Duodenal mucosa (tissue), 2 donors: ENCODE data around the gene FOXJ3.
A peak's percentile ranks its signal among the peaks of the same experiment; 100 is the strongest.

Source experiments
- H3K27ac ChIP-seq: one replicate; pipeline ENCODE4 v1.7.0; 2013; ENCODE audit warnings: low read depth, low read length
- H3K27me3 ChIP-seq, 2 donors: one replicate each; pipeline ENCODE4 v1.7.0; 2013; ENCODE audit warnings: low read length in 2 of 2, control low read depth in 1 of 2; ENCODE audit not compliant: insufficient read depth in 2 of 2, control insufficient read depth in 1 of 2
- H3K36me3 ChIP-seq, 2 donors: one replicate each; pipeline ENCODE4 v1.7.0; 2013; ENCODE audit warnings: low read length in 2 of 2, control low read depth in 1 of 2; ENCODE audit not compliant: insufficient read depth in 2 of 2, control insufficient read depth in 1 of 2
- H3K4me1 ChIP-seq, 2 donors: one replicate each; pipeline ENCODE4 v1.7.0; 2013; ENCODE audit warnings: low read length in 2 of 2, control low read depth in 1 of 2; ENCODE audit not compliant: insufficient read depth in 2 of 2, control insufficient read depth in 1 of 2
- H3K4me3 ChIP-seq, 2 donors: one replicate each; pipeline ENCODE4 v1.7.0; 2013; ENCODE audit warnings: low read length in 2 of 2, low read depth in 1 of 2
- H3K9ac ChIP-seq, 2 donors: one replicate each; pipeline ENCODE4 v1.7.0; 2013; ENCODE audit warnings: low read length in 2 of 2, low read depth in 1 of 2
- H3K9me3 ChIP-seq, 2 donors: one replicate each; pipeline ENCODE4 v1.7.0; 2013; ENCODE audit warnings: low read length in 2 of 2, control low read depth in 1 of 2; ENCODE audit not compliant: control insufficient read depth in 1 of 2

FOXJ3 gene

DNA sequence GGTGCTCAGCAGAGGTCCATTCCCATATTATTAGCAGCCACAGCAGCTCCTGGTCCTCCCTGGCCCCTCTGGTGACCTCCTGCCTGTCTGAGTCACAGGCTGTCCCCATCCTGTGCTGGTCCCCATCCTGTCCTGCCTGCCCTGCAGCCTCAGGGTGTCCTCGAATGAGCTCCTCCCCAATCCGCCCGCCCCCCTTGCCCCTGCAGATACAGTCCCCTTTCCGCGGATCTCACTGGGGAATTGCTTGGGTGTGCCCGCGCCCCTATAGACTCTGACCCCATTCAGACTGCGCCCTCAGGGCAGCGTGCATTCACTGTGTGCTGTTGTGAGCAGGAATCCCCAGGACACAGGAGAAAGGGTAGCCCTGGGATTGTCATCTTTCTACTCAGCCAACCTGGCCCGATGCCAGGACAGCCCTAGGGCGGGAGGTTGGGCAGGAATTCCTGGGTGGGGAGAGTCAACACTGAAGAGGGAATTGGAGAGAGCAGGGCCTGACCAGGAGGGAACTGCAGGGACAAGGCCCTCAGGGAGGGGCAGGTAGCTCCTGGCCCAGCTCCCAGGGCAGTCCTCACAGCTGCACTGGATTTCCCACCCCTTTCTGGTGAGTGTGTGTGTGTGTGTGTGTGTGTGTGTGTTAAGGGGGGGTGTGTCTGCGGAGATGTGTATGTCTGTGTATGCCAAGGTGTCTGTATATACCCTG, 169.4 kb downstream of the FOXJ3 start:
- Histone ChIP-seq H3K4me3 (peak overlapping the region in 1 of 2 donors; percentile 23), H3K27me3 (no peaks in the 10 kb centered on the region), H3K4me1 (peaks cover 41 to 42% of the 10 kb centered on the region in 2 donors), H3K9me3 (peaks cover 0 to 2% of the 10 kb centered on the region in 2 donors), H3K9ac (peak overlapping the region in 1 of 2 donors; percentile 13), H3K36me3 (no peaks in the 10 kb centered on the region), H3K27ac (peak overlapping the region; percentile 22)

DNA sequence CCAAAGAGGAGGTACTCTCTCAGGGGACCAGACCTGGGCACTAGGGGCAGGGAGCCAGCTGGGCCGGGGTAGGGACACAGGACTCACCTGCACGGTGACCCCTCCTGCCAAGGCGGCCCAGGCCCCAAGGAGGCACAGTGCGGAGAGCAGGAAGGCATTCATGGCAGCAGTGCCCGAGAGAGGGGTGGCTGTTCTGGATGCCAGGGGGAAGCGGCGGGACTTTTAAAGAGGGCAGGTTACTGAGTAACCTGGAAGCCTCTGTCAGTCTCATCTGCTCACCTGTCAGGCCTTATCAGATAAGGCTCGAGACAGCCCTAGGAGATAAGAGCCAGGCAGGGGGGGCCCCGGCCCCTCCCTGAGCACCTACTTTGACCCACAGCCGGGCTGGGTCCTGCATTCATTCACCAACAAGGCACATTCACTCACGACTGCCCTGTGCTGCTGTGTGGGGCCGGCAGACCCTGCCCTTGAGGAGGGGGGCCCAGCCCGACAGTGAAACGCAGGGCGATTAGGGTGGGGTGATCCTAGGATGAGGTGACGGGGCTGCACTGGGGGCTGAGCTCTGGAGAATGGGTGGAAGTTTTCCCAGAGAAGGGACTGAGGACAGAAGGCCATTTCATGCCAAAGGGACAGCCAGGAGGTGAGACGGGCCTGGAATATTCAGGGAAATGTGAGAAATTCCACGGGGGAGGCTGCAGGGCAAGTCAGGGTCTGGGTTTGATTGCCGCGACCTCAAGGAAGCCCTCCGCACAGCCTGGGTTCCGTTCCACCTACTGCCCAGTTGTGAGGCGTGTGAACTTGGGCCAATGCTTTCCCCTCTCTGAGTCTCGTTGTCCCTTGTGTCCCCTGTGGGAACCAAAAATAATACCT, 170.2 kb downstream of the FOXJ3 start, which contains the start of gene GUCA2A:
Gene GUCA2A, minus strand, starts transcription at position 195 of the 870 bp plus-strand sequence. Its CDS starts 33 bp downstream, at position 162.
- Histone ChIP-seq H3K4me3 (no peak within 1 kb of the TSS), H3K9ac (peak within 1 kb of the TSS in 1 of 2 donors; percentile 38), H3K9me3 (peaks cover 0 to 5% of the 10 kb centered on the region in 2 donors), H3K27ac (peak within 1 kb of the TSS; percentile 22), H3K4me1 (peaks cover 36 to 40% of the 10 kb centered on the region in 2 donors), H3K36me3 (no peaks in the 10 kb centered on the region), H3K27me3 (no peaks in the 10 kb centered on the region)

DNA sequence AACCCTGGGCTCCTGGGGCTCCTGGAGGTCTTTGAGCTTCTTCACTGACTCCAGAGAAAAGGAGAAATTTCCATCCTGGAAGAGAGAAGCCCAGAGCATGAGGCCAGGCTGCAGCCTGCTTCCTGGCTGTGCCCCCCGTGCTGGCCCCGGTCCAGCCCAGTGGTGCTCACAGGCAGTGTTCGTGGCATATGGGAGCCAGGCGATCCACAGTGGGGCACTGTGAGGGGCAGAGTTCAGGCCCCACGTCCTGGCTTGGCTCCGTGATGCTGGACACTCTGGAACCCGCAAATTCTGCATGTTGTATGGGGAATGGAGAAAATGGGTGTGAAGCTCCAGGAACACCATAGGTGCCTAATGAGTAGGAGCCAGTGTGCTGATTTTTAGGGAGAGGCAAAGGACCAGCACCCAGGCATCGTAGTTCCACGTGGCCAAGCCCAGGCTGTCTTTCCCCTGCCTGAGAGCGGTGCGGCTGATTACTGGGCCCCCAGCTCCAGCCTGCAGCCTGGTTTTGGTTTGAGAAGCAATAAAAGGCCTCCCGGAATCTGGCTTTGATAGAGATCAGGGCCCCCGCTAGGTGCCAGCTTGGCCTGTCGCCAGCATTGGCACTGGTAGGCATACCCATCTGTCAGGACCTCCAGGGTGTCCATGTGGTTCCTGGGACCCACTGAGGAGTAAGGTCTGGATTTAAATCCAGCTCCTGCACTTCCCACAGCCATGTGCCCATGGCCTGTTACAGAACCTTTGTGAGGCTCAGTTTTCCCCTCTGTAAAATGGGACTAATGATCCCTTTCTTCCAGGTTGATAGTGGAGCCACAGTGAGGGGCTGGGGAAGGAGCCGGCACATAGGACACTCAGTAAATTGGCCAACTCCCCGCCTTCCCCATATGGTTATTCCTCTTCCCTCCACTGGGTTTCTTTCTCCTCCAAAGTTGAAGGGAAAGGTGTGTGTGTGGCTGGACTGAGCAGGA, 171.2 kb downstream of the FOXJ3 start:
- Histone ChIP-seq H3K4me1 (peaks cover 36 to 40% of the 10 kb centered on the region in 2 donors), H3K9me3 (peaks cover 0 to 5% of the 10 kb centered on the region in 2 donors), H3K36me3 (no peaks in the 10 kb centered on the region), H3K4me3 (no peak overlapping the region), H3K27me3 (no peaks in the 10 kb centered on the region), H3K27ac (no peak overlapping the region), H3K9ac (no peak overlapping the region)

DNA sequence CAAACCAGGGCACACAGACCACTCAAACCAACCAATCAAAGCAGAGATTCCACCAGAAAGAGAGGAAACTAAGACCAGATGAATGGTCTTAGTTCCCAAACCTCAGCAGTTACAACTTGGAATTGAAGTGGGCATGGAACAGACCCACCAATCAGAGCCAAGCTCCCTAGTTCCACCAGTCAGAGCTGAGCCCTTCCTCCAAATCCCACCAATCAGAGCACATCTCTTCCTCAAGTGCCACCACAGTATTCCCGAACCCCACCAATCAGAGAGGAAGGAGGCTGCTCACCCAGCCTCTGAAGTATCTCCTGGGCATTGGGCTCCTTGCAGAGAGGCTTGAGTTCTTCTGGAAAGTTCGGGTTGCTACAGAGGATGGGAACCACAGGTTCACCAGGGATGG, 171.9 kb downstream of the FOXJ3 start:
- H3K36me3 ChIP-seq, result no peaks in the 10 kb centered on the region
- peaks cover 33 to 40% of the 10 kb centered on the region in 2 donors for H3K4me1 ChIP-seq
- no peak overlapping the region for H3K4me3 ChIP-seq
- H3K9ac ChIP-seq, result no peak overlapping the region
- H3K27me3 ChIP-seq, result no peaks in the 10 kb centered on the region
- H3K27ac ChIP-seq, result no peak overlapping the region
- H3K9me3 ChIP-seq, result peaks cover 0 to 5% of the 10 kb centered on the region in 2 donors

DNA sequence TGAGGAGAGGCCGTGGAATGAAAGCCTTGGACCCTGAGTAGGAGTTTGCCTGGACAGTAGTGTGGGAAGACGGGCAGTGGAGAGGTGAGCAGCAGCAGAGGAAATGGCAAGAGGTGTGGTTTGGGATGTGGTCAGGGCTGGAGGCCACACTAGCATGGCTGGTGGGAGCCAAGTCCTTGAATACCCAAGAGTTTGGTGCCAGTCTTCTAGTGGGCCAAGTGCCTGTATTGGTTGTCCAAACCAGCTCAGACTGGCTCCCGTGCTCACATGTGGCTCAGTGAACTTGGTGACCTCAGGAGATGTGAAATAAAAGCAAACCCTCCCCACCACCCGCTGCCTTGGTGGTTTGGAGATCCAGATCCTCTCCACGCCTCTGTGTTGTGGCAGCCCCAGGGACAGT, 172.9 kb downstream of the FOXJ3 start:
- Histone ChIP-seq H3K27me3 (no peaks in the 10 kb centered on the region), H3K27ac (no peak overlapping the region), H3K9me3 (peaks cover 0 to 5% of the 10 kb centered on the region in 2 donors), H3K9ac (no peak overlapping the region), H3K36me3 (no peaks in the 10 kb centered on the region), H3K4me1 (peaks cover 24 to 32% of the 10 kb centered on the region in 2 donors), H3K4me3 (no peak overlapping the region)

DNA sequence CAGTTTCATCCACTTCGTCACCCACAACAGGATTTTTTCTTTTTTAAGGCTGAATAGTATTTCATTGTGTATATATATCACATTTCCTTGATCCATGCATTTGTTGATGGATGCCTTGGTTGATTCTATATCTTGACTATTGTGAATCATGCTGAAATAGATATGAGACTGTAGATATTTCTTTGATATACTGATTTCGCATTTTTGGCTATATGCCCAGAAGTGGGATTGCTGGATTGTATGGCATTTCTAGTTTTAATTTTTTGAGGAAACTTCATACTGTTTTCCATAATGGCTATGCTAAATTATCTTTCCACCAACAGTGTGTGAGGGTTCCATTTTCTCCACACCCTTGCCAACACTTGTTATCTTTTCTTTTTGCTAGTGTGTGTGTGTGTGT, 176.8 kb downstream of the FOXJ3 start:
- no peak overlapping the region for H3K4me3 ChIP-seq
- H3K27ac ChIP-seq, result no peak overlapping the region
- H3K9ac ChIP-seq, result no peak overlapping the region
- no peaks in the 10 kb centered on the region for H3K36me3 ChIP-seq
- H3K9me3 ChIP-seq, result peaks cover 0 to 5% of the 10 kb centered on the region in 2 donors
- no peaks in the 10 kb centered on the region for H3K27me3 ChIP-seq
- H3K4me1 ChIP-seq, result peaks cover 12 to 19% of the 10 kb centered on the region in 2 donors

DNA sequence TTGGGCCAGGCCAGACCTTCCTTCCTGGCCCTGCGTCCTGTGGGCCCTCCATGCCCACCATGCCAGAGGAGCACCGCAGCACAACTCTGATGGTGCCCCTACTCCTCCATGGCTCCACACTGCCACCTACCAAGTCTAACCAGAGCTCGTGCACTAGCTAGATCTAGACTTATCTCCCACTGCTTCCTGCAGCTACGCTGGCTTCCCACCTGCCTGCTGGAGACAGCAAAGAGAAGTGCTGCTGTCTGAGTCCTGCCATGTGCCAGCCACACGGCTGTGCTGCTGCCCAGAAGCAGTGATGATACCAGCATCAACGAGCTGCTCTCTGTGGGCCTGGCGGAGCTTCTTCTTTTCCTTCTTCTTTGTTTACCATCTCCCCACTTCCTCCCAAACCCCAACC, 177.4 kb downstream of the FOXJ3 start:
- no peak overlapping the region for H3K4me3 ChIP-seq
- no peak overlapping the region for H3K9ac ChIP-seq
- H3K9me3 ChIP-seq, result peaks cover 0 to 5% of the 10 kb centered on the region in 2 donors
- no peaks in the 10 kb centered on the region for H3K36me3 ChIP-seq
- H3K27me3 ChIP-seq, result no peaks in the 10 kb centered on the region
- H3K27ac ChIP-seq, result no peak overlapping the region
- H3K4me1 ChIP-seq, result peaks cover 17 to 23% of the 10 kb centered on the region in 2 donors

DNA sequence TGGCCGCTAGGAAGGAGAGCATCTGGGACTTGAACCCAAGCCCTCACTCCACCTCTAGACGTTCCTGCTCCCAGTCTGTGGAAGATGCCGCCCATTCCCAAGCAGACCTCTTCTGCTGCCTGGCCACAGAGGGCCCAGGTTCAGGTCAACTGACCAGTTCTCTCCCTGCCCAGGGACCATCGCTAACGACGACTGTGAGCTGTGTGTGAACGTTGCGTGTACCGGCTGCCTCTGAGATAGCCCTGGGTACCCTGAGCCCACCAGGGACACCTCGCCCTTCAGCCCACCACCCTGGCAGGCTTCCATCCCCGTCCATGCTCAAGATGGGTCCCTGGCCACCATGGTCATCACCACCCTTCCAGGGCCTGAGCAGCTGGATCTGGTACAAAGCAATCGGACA, 179.7 kb downstream of the FOXJ3 start:
- no peak overlapping the region for H3K9ac ChIP-seq
- H3K27ac ChIP-seq, result no peak overlapping the region
- H3K27me3 ChIP-seq, result no peaks in the 10 kb centered on the region
- no peaks in the 10 kb centered on the region for H3K36me3 ChIP-seq
- peaks cover 0 to under 1% of the 10 kb centered on the region in 2 donors for H3K9me3 ChIP-seq
- peaks cover 22 to 28% of the 10 kb centered on the region in 2 donors for H3K4me1 ChIP-seq
- no peak overlapping the region for H3K4me3 ChIP-seq

DNA sequence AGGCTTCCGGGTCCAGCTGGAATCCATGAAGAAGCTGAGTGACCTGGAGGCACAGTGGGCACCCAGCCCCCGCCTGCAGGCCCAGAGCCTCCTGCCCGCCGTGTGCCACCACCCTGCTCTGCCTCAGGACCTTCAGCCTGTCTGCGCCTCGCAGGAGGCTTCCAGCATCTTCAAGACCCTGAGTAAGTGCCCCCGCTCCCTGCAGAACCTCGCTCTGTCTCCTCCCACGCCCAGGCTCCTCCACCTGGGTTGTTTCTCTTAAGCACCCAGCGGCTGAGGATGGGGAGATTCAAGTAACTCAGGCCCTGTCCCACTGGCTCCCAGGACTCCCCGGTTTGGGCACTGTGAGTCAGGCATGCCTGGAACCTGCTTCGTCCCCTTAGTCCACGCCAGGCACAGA, 180.3 kb downstream of the FOXJ3 start:
- H3K9ac ChIP-seq, result no peak overlapping the region
- no peak overlapping the region for H3K27ac ChIP-seq
- H3K4me1 ChIP-seq, result peaks cover 22 to 31% of the 10 kb centered on the region in 2 donors
- H3K27me3 ChIP-seq, result no peaks in the 10 kb centered on the region
- no peaks in the 10 kb centered on the region for H3K36me3 ChIP-seq
- no peaks in the 10 kb centered on the region for H3K9me3 ChIP-seq
- no peak overlapping the region for H3K4me3 ChIP-seq
